ENCODE measurements around the gene PNMT.
A peak's percentile ranks its signal among the peaks of the same experiment; 100 is the strongest.

Gene PNMT

DNA sequence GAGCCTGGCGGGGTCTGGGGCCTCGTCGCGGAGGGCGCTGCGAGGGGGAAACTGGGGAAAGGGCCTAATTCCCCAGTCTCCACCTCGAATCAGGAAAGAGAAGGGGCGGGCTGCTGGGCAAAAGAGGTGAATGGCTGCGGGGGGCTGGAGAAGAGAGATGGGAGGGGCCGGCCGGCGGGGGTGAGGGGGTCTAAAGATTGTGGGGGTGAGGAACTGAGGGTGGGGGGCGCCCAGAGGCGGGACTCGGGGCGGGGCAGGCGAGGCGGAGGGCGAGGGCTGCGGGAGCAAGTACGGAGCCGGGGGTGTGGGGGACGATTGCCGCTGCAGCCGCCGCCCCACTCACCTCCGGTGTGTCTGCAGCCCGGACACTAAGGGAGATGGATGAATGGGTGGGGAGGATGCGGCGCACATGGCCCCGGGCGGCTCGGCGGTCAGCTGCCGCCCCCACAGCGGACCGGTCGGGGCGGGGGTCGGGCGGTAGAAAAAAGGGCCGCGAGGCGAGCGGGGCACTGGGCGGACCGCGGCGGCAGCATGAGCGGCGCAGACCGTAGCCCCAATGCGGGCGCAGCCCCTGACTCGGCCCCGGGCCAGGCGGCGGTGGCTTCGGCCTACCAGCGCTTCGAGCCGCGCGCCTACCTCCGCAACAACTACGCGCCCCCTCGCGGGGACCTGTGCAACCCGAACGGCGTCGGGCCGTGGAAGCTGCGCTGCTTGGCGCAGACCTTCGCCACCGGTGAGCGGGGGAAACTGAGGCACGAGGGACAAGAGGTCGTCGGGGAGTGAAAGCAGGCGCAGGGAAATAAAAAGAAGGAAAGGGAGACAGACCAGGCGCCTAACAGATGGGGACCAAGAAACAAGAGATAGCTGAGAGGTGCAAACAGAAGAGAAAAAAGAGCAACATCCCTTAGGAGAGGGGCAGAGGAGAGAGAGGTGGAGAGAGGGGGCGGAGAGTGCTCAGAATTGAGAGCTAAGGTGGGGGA is at the start of gene PNMT:
Gene PNMT (plus strand): TSS at position 509 of the 980 bp plus-strand sequence. CDS start 23 bp downstream, at position 532.
- peak; percentile 53 for DNase-seq (ENCODE audit: low spot score)

- DNase-seq (ENCODE audit: low spot score) = no peak
Measured at GRCh38 chr17:39618956-39619785, 49.1 kb upstream of the PNMT start.

GRCh38 chr17:39619786-39620101 is 48.5 kb upstream of the PNMT start:
- DNase-seq (ENCODE audit: low spot score) = no peak

GRCh38 chr17:39621523-39622379 is 46.5 kb upstream of the PNMT start:
- peak; percentile 83 for DNase-seq (ENCODE audit: low spot score)

- DNase-seq (ENCODE audit: low spot score) = no peak
Measured at GRCh38 chr17:39622380-39623006, 45.8 kb upstream of the PNMT start.

DNA sequence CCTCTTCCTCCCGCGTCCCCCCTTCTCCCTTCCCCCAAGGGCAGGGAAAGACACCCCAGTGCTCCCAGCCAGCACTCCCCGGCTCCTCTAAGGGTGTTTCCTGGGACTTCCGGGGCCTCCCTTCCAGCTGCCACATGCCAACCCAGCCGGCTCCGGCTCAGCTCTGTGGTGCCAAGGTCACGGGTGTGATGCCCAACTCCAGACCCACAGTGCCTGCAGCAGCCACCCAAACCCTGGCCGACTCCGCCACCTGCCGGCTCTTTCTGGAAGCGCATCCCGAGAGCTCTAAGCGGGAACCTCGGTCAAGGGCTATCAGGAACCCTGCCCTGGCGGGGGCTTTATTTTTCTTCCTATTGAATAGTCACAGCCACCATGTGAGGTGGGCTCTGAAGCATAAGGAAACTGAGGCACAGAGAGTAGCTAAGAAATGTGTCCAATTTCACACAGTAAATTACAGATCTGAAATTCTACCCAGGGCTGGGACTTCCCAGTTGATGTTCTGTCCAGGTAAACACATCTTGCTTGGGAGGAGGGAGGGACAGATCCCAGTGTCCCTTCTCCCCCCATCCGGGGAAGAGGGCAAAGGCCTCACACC is 44.8 kb upstream of the PNMT start:
- peak; percentile 75 for DNase-seq (ENCODE audit: low spot score)

DNA sequence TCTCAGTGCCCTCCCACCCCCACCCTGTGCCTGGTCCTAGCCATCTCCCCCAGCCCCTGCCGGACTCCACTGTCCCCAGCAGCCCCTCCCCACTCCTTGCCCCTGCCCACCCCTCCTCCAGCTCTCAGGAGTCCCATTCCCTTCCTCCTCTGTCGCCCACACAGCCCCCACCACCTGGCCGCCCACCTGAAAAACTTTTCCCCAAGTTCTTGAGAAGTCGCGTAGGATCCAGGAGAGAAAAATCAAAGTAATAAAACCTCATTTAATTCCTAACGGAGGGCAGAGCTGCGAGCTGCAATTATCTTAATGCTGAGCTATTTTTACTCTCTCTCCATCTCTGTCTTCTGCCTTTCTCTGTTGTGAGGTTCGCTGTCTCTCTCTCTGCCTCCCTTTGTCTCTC is 43.9 kb upstream of the PNMT start:
- DNase-seq (ENCODE audit: low spot score) = no peak

DNA sequence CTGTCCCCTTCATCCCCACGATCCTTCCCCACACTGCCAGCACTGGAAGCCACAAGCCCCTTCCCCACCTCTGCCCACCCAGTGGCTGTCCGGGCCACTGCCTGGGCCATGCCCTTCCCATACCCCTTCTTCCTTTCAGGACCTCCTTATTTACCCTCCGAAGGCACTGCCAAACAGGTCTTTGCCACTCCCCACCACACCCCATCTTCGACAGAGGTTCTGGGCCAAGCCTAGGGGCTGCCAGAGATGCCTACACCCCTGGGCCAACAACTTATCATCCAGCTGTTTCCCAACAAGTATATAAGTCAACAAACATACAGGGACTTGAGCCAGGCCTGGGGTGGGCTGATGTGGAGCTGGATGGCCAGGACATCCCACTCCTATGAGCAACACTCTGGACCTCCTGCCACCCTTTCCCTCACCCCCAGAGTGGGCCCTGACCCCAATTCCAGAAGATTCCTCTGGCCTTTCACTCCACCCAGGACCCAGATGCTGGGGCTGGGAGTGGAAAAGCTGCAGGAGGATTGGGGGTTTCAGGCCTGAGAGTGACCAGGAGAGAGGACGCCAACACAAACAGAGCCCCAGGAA is 43.0 kb upstream of the PNMT start:
- DNase-seq (ENCODE audit: low spot score) = no peak

GRCh38 chr17:39626171-39627046 is 41.8 kb upstream of the PNMT start, which contains the start of gene PPP1R1B:
PPP1R1B (plus strand) TSS chr17:39626952; CDS start chr17:39627393, 441 bp downstream.
- no peak for DNase-seq (ENCODE audit: low spot score)

DNA sequence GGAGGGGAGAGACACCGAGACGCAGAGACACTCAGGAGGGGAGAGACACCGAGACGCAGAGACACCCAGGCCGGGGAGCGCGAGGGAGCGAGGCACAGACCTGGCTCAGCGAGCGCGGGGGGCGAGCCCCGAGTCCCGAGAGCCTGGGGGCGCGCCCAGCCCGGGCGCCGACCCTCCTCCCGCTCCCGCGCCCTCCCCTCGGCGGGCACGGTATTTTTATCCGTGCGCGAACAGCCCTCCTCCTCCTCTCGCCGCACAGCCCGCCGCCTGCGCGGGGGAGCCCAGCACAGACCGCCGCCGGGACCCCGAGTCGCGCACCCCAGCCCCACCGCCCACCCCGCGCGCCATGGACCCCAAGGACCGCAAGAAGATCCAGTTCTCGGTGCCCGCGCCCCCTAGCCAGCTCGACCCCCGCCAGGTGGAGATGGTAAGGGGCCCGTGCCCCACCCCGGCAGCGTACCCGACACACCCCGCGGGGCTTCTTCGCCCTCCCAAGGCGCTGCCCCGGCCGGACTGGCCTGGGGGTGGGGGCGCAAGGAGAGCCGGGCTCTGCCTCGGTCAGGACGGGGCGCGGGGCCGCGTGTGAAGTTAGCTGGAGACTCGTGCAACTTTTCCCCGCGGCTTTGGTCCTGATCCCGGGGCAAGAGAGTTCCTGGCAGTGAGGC is 41.1 kb upstream of the PNMT start:
- DNase-seq (ENCODE audit: low spot score) = no peak

GRCh38 chr17:39627712-39628516 is 40.3 kb upstream of the PNMT start:
- DNase-seq (ENCODE audit: low spot score) = no peak

DNA sequence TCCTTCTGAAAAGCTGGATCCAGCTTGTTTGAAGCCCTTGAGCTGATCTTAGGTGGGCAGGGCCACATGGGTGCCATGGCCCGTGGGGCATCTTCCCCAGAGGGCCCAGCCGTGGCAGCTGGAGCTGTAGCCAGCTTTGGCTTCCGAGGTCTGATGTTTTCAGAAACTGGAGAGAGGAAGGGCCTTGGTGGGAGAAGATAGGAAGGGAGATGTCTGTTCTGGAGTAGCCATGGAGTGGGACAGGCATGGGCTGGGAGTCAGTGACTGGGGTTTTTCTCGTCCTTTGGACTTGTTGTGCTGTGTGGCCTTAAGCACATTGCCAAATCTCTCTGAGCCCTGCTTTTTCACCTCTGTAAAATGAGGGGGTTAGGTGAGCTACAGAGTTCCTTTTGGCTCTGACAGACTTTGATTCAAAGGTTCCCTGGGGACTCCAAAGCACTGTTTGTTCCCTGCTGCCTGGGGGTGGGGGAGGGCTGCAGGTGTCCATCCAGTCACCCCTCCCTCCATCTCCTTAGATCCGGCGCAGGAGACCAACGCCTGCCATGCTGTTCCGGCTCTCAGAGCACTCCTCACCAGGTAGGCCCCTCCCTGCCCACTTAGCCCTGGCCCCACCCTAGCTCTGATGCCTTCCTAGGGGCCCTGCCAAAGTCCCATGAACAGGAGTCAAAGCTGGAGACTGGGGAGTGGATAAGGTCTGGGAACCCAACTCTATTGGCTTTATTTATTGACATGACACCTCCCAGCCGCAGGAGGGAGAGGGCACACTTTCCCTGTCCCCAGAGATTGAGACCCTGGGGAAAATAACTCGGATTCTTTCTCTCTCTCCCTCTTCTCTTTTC is 39.4 kb upstream of the PNMT start:
- DNase-seq (ENCODE audit: low spot score) = no peak

GRCh38 chr17:39629494-39629880 is 38.8 kb upstream of the PNMT start:
- DNase-seq (ENCODE audit: low spot score) = no peak

DNA sequence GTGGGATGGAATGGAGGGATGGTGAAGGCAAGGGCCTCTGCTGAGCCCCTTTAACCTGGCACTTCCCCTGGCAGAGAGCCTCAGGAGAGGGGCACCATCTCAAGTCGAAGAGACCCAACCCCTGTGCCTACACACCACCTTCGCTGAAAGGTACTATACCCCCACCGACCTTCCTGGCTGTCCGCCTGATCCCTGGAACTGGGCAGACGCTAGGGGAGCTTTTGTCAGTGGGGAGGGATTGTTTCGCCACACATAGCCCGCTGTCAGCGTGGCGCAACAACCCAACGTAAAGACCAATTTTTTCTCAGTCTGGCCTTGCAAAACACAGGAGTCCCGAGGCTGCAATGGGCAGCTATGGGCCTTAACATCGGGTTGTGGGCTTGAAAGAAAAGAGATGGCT is 38.4 kb upstream of the PNMT start:
- no peak for DNase-seq (ENCODE audit: low spot score)

DNA sequence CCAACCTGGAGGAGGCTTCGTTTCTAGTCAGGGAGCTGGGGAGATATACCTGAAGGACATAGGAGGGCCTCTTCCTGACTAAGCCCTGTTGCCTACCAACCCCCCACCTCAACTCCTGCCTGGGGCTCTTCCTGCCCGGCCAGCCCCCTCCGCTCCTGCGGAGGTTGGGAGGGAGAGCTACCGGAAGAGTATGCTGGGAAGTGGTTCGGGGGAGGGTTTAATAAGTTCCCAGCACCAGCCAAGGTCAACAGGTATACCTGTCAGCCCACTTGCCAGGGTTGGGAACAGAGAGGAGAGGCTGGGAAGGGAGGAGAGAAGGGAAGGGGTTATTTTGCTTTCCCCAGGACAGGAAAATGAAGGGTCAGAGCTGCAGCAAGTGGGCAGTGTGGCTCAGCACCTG is 36.9 kb upstream of the PNMT start:
- DNase-seq (ENCODE audit: low spot score) = peak; percentile 58

- no peak for DNase-seq (ENCODE audit: low spot score)
Measured at GRCh38 chr17:39632153-39632941, 35.9 kb upstream of the PNMT start.

Data from kidney tubule cell (primary cell).